HG02642 (cell line): ENCODE results near the gene INO80.
"Not testable (repeated sequence)": the region's sequence is repeated elsewhere in the genome, so short reads cannot be mapped to it uniquely, and the experiment has no call there.

Source experiments
- ATAC-seq: cut with Tn5 transposase; IDR thresholded peaks from one replicate; pipeline ENCODE4 v1.9.1; 2021; ENCODE audit warnings: mild to moderate bottlenecking; ENCODE audit not compliant: unreplicated experiment, poor library complexity

INO80 gene

DNA sequence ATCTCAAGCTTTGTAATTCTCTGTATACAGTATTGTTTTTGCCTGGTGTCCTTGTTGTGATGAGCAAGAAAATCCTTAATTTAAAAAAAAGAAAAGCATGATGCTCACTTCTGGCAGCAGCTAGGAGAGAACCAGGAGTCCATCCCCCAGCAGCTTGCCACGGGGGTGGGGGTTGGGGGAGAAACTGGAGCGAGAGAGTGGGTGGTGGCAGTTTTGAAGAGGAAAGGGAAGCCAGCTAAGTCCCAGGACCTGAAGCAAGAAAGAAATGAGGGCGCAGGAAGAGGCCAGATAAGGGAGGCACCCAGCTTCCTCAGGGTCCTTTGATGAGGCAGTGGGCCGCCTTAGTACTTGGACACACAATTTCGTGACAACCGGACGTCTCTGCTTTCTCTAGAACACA is 139.3 kb downstream of the INO80 start:
- no peak for ATAC-seq

DNA sequence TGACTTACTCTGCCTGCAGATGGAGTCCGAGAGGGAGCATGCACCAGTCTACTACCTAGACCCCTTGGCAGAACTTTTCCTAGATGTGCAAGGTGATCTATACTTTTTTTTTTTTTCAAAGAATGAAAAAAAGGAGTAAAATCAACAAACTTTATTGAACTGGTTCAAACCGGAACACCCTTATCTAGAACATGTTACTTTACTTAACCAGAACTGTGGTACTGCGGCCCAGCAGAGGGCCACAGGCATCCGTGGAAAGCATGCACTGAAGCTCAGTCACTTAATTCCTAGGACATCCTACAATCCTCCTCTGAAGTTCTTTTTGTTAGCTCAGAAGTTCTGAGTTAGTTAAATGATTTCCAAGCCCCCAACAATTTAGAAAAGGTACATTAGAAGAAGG is 141.2 kb downstream of the INO80 start:
- ATAC-seq: no peak

DNA sequence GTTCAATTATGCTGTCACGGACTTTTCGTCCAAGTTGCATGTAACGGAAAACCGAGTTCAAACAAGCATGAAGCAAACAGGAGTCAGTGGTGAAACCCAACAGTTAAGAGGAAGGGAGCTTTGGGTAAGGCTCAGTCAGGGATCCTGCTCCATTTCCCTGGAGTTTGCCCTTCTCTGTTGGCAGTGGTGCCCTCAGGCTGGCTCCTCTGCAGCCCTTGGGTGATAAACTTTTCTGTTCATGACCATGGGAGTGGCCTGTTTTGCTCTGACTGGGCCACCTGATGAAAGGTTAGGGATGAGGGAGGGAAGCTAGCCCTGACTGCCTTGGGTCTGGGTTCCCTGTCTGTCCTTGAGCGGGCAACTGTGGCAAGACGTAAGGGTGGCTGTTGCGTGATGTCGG is 146.7 kb downstream of the INO80 start:
- no peak for ATAC-seq

DNA sequence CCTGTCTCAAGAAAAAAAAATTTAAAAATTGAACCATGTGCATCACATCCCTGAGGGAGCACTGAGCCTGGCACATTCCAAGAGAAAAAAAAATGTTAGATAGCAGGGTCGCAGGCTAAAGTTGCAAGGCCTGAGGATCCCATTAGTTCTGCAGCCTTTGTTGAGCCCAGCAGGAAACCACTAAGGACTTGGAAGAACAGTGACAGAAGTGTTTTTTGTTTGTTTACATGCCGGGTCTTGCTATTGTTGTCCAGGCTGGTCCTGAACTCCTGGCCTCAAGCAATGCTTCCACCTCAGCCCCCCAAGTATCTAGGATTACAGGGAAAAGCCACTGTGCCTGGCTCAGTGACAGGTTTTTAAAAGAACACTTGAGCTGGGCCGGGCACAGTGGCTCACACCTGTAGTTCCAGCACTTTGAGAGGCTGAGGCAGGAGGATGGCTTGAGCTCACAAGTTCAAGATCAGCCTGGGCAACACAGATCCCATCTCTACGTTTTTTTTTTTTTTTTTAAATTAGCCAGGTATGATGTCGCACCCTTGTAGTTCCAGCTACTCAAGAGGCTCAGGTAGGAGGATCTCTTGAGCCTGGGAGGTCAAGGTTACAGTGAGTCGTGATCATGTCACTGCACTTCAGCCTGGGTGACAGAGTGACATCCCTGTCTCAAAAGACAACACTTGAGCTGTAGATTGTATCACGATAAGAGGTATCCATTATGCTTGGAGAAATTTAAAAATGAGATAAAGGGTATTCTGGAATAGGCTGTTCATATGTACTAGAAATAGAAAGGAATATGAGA is 147.6 kb downstream of the INO80 start:
- no peak for ATAC-seq

DNA sequence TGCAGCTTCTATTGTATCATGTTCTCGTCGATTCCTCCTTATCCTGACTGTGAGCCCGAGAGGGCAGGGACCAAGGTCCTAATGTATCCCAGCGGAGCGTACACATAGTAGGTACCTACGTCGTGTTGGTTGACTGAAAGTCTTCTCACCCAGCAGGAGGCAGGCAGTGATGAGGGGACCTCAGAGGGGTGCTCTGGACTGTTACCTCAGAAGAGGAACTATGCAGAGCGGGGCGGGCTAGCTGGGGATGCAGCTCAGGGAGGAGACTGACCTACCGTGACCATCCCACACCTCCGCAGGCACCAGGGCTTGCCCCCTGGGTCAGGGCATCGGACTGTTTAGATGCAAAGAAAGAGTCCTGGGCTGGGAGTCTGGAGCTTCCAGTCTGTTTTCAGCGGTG is 151.4 kb downstream of the INO80 start:
- no peak for ATAC-seq

DNA sequence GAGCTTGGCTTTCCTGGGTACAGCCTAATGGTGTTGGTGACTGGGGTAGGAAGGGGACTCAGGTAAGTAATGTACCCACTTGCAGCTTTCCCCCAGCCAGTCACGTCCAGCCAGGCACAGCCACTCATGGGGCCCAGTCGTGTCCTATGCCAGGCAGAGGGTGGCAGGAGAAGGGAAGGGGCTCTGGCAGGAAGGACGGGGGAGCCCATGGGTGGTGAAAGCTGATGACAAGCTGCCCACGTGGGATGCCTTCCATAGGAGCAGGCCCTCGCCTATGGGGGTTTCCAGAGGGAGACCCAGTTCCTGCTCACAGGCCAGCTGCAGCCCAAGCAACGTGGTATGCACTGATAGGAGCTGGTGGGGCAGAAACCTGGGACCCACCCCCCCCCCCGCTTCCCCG is 152.1 kb downstream of the INO80 start:
- ATAC-seq: no peak

DNA sequence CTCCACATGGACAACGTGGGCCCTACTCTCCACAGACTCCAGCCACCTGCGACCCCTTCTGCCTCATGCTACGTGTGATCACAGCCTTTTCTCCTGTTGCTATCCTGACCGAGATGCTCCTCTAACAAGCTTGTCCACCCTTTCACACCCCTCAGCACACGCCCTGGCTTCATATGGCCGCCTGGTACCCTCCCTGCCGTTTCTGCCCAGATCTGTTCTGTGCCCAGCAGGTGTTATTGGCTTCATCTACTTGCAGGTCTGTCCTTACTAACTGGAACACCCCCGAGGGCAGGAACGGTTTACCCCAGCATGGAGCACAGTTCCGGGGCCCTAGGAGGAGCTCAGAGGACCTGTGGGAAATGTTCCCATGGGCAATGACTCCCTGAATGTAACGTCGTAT is 152.9 kb downstream of the INO80 start:
- ATAC-seq: no peak

DNA sequence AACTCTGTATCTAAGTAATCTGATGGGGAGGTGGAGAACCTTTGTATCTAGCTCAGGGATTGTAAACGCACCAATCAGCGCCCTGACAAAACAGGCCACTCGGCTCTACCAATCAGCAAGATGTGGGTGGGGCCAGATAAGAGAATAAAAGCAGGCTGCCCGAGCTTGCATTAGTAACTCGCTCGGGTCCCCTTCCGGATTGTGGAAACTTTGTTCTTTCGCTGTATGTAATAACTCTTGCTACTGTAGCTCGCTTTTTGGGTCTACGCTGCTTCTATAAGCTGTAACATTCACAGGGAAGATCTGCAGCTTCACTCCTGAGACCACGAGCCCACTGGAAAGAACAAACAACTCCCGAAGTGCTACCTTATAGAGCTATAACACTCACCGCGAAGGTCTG is 153.8 kb downstream of the INO80 start:
- ATAC-seq: not testable (repeated sequence)

DNA sequence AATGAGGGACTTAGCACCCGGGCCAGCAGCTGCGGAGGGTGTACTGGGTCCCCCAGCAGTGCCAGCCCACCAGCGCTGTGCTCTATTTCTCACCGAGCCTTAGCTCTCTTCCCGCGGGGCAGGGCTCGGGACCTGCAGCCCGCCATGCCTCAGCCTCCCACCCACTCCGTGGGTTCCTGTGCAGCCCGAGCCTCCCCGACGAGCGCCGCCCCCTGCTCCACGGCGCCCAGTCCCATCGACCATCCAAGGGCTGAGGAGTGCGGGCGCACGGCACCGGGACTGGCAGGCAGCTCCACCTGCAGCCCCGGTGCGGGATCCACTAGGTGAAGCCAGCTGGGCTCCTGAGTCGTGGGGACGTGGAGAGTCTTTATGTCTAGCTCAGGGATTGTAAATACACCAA is 154.3 kb downstream of the INO80 start:
- ATAC-seq: not testable (repeated sequence)

DNA sequence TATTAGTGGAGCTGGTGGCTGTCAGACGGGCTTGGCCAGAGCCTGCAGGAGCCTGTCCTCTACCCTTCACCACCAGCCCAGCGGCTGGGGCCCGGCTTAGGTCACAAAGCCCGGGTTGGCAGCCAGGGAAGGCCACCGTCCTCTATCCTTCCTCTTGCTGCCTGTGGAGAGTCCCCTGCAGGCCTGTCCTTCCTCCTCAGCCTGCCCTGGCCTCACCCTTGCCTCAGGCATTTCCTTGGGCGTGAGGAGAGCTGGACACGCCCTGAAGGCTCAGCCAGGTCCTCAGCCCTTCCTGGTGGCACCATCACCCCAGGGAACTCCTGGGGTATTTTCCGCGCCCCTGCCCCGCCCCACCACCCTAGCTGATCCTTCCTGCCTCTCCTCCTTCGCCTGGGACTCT is 155.2 kb downstream of the INO80 start:
- no peak for ATAC-seq

DNA sequence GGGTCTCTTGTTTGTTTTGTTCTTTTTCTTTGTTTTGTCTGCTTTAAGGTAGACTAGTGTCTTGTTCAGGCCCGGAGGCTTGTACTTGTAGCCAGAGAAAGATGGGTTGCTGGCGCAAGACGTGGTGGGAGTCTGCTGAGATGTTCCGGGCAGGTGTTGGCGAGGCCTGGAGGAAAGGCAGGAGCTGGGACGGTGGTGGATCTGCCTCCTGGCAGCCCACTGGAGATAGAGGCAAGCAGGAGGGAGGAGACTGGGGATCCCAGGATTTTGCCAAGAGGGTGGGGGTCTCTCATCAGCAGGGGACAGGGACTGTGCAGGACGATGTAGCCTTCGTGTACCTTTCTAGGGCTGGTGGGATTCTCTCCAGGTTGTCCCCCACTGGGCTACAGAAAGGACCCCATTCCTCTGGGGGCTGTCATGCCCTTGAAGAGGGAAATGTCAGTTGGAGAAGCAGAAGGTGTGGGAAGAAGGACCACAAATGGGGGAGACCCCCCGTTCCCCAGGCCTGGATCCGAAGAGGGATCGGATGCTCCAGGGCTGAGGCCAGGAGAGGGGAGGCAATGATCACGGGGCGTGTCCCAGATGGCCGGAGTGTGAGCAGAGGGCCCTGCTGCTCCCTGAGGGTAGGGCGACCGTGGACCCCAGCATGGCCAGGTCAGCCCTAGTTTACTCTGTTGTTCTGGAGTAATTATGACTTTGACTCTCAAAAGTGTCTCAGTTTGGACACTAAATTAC is 155.8 kb downstream of the INO80 start:
- no peak for ATAC-seq

DNA sequence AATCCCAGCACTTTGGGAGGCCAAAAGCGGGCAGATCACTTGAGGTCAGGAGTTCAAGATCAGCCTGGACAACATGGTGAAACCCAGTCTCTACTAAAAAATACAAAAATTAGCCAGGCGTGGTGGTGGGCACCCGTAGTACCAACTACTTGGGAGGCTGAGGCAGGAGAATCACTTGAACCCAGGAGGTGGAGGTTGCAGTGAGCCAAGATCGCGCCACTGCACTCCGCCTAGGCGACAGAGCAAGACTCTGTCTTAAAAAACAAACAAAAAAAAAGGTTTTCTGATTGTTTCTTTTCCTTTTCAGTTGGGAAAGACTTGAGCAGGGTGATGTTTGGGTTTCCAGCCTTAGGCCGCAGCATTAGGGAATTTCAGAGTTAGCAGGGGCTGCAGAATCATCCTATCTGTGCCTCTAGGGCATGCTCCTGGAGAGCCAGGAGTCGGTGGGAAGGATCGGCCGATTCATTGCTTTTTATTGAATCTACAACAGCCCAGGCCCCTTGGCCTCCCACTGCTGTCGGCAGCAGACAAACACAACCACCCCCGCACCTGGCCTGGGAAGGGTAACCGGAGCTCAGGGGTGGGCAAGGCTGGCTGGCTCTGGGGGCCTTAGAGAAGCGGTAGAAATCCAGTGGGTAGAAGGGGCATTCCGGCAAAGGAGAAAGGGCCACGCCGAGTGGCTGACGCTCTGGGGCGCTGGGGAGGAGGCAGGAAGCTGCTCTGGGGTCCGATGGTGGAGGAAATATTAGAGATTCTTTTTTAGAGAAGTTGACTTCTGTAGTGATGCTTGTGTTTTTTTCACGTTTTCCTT is 156.5 kb downstream of the INO80 start:
- no peak for ATAC-seq

DNA sequence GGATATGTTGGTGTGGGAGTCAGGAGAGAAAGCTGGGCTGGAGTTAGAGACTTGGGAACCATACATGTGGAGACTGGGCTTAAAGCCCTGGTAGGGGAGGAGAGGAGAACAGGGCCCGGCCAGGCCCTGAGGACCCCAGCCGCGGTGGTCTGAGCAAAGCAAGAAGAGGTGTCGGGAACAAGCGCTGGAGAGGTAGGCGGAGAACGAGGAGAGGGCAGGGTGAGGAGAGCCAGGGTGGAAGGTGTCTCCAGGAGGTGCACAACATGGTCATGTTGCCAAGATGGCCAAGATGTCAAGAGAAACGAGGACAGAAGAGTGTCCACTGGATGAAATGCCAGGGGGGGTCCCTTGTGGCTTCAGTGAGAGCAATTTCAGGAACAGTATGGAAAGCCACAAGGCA is 157.4 kb downstream of the INO80 start:
- ATAC-seq: no peak

DNA sequence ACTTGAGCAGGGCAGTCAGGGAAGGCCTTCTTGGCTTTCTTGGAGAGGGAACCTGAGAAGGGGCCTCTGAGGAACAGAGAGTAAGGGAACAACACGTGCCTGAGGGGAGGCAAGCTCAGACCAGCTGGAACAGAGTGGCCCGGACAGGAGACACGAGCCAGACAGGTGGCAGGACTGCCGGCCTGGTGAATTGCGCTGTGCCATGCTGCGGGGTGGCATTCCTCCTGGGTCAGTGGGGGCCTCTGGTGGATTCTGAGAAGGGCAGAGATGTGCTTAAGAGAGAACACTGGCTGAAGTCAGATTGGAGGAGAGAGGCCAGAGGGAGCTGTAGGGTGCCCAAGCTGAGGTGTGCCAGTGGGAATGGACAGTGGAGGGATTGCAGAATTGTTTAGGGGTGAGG is 157.9 kb downstream of the INO80 start:
- ATAC-seq: no peak

DNA sequence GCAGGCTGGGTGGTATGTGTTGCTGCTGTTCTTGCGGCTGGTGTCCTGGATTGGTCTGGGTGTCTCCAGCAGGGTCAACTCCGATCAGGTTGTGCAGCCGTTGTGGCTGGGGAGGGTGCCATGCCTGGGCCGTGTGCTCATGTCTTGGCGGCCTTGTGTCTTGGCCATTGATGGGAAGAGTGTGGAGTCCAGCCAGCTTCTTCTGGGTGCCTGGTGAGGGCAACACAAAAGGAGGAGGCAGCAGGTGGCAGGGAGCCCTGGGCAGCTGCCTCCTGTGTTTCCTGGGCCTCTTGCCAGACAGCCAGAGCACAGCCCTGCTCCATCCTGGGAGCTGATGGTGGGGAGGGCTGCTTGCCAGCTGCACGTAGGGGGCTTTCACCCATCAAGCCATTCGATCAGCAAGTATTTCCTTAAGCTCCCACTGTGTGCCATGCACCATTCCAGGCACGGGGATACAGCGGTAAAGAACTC is 158.5 kb downstream of the INO80 start:
- no peak for ATAC-seq

DNA sequence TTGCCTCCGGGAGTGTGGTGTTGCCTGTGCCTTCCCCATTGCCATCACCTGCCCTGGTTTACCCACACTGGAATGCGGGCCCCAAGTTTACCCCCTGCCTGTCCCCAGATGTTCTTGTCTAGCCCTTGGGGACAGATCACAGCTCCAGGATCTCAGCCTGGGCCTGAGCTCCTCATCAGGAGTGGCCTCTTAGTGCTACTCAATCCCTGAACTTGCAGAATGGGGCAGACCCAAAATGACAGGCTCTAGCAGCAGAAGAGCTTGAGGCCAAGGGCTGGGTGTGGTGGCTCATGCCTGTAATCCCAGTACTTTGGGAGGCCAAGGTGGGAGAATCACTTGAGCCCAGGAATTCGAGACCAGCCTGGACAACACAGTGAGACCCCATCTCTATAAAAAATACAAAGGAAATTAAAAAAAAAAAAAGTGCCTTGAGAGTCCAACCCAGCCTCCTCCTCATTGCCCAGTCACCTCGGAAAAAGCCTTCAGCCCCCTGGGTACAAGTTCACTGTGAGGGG is 159.0 kb downstream of the INO80 start:
- ATAC-seq: no peak

DNA sequence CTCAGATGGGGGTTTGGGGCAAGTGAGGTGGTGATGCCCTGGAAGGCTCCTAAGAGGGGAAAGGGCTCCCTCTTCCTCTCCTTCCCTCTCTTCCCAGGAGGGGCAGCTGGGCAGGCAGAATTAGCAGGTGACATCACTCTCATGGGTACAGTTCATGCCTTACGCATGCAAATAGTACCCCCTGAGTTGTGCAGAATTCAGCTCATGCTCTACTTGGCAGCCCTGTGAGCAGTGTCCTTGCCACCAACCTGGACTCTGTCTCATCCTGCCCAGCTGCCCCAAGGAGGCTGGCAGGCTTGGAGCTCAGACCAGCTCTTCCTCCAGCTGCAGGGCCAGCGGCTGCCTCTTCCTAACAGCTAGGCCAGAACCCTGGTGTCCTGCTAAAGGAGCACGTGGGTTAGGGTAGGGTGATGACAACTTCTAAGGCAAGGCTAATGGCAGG is 159.5 kb downstream of the INO80 start:
- ATAC-seq: no peak

DNA sequence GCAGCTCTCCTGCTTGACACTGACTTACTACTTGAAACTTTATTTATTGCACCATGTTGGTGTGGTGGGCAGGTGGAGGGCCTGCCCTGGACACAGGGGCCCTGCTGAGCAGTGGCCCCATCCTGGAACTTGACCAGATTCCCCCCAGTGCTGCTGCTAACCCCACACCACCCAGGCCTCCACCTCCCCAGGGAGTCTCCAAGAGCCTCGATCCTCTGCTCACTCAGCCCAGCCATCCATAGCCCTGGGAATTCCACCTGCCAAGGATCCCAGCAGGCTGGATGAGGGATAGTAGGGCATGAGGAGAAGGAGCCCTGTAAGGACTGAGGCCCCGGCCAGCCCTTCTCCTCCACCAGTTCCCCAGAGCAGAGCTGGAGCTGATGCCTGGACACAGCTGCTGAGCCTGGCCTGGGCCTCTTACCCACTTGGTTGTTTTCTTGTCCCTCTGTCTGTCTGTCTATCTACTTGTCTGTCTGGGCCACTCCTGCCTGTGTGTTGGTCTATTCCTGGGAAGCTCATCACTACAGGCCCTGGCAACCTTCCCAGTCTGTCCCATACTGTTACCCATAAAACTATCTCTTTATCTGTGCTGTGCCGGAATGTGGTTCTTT is 160.0 kb downstream of the INO80 start:
- no peak for ATAC-seq

DNA sequence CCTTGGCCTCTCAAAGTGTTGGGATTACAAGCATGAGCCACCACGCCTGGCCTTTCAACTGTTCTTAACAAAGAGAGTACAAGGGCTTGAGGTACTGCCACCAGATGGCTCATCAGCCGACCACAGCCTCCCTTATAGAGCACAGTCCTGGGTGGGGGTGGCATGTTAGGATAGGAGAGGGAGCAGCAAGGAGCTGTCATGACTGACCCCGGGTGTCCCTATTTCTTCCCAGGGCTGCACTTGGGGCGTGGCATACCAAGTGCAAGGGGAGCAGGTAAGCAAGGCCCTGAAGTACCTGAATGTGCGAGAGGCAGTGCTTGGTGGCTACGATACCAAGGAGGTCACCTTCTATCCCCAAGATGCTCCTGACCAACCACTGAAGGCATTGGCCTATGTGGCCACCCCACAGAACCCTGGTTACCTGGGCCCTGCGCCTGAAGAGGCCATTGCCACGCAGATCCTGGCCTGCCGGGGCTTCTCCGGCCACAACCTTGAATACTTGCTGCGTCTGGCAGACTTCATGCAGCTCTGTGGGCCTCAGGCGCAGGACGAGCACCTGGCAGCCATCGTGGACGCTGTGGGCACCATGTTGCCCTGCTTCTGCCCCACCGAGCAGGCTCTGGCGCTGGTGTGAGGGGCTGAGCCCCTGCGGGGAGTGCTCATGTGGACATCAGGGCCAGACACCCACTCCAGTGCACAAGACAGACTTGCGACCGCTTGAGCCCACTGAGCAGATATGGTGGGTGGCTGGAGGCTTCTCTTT is 160.8 kb downstream of the INO80 start:
- no peak for ATAC-seq
